WTC11 (cell line): ENCODE data around the gene AK9. TPM values are rescaled to one million over a fixed set of nuclear protein-coding genes. Genes with fewer than 3 reads are reported as not detected.

ENCODE experiments used
- ATAC-seq: fragments of 200-7000 bp; cut with Tn5 transposase; 2 replicates; pipeline ENCODE4 v1.10.0; 2021; ENCODE audit warnings: mild to moderate bottlenecking, moderate library complexity
- CTCF ChIA-PET: fragments of 300-600 bp; sonication (Branson Sonifier 250); formaldehyde crosslinking; loops from one replicate; lab custom pipeline; 2021; ENCODE audit warnings: antibody characterized with exemption; lab: Charles Lee
- POLR2A ChIA-PET: fragments of 350-600 bp; sonication (Branson Sonifier 250); formaldehyde crosslinking; loops from one replicate; lab custom pipeline; 2021; ENCODE audit warnings: antibody characterized with exemption; lab: Charles Lee
- DNase-seq: peaks from one replicate; pipeline ENCODE4 v3.0.0; 2021; ENCODE audit warnings: low spot score
- H3K27ac Mint-ChIP-seq: 2 replicates; pipeline ENCODE4 v1.8.0; 2021; ENCODE audit warnings: mixed read lengths
- H3K27me3 Mint-ChIP-seq: 2 replicates; pipeline ENCODE4 v1.8.0; 2021; ENCODE audit warnings: low read depth, mild to moderate bottlenecking, moderate library complexity, mixed read lengths
- H3K36me3 Mint-ChIP-seq: 2 replicates; pipeline ENCODE4 v1.8.0; 2021; ENCODE audit warnings: mixed read lengths
- H3K4me1 Mint-ChIP-seq: 2 replicates; pipeline ENCODE4 v1.8.0; 2022; ENCODE audit warnings: mixed read lengths
- H3K4me3 Mint-ChIP-seq: 2 replicates; pipeline ENCODE4 v1.8.0; 2021; ENCODE audit warnings: mild to moderate bottlenecking, moderate library complexity, mixed read lengths
- H3K9me3 Mint-ChIP-seq: 2 replicates; pipeline ENCODE4 v1.8.0; 2021; ENCODE audit warnings: mixed read lengths
- ATF1 ChIP-seq: sonication (generic); formaldehyde crosslinking; IDR thresholded peaks from 2 replicates; pipeline ENCODE4 v1.8.1; 2023; ENCODE audit warnings: mild to moderate bottlenecking, moderate library complexity, missing genetic modification reagents
- CREB1 ChIP-seq: sonication (generic); formaldehyde crosslinking; IDR thresholded peaks from 2 replicates; pipeline ENCODE4 v1.8.0; 2023; ENCODE audit warnings: mild to moderate bottlenecking, missing genetic modification reagents
- ESRRA ChIP-seq: sonication (generic); formaldehyde crosslinking; IDR thresholded peaks from 2 replicates; pipeline ENCODE4 v1.8.1; 2022; ENCODE audit warnings: mild to moderate bottlenecking, missing genetic modification reagents, borderline replicate concordance
- FOXJ3 ChIP-seq: sonication (generic); formaldehyde crosslinking; IDR thresholded peaks from 2 replicates; pipeline ENCODE4 v1.9.0; 2021; ENCODE audit warnings: missing genetic modification reagents, mild to moderate bottlenecking, borderline replicate concordance
- NFYB ChIP-seq: sonication (generic); formaldehyde crosslinking; conservative IDR thresholded peaks from 2 replicates; pipeline ENCODE4 v1.8.0; 2022; ENCODE audit warnings: low read depth, missing genetic modification reagents
- SP1 ChIP-seq: sonication (generic); formaldehyde crosslinking; conservative IDR thresholded peaks from 2 replicates; pipeline ENCODE4 v1.8.1; 2022; ENCODE audit warnings: missing genetic modification reagents
- TP53 ChIP-seq: sonication (generic); formaldehyde crosslinking; IDR thresholded peaks from 2 replicates; pipeline ENCODE4 v1.8.1; 2023; ENCODE audit warnings: mild to moderate bottlenecking, missing genetic modification reagents
- ZNF317 ChIP-seq: sonication (generic); formaldehyde crosslinking; IDR thresholded peaks from 2 replicates; pipeline ENCODE4 v1.8.1; 2023; ENCODE audit warnings: low read depth, mild to moderate bottlenecking, moderate library complexity, missing genetic modification reagents, borderline replicate concordance
- ZNF416 ChIP-seq: fragments of 250-450 bp; sonication (Bioruptor Pico); IDR thresholded peaks from 2 replicates; pipeline ENCODE4 v1.9.0; 2021; ENCODE audit warnings: mild to moderate bottlenecking, inconsistent platforms
- ZNF423 ChIP-seq: fragments of 250-450 bp; sonication (Bioruptor Pico); IDR thresholded peaks from 2 replicates; pipeline ENCODE4 v2.1.2; 2022; ENCODE audit warnings: mild to moderate bottlenecking, moderate library complexity
- total RNA-seq: library from RNA; stranded (reverse); gene quantifications from 3 replicates; pipeline ENCODE4 v1.2.3, GENCODE V29; 2021
- TF ChIP-seq, protein P1 (sequence below): sonication (generic); formaldehyde crosslinking; IDR thresholded peaks from 2 replicates; pipeline ENCODE4 v1.8.0; 2023; ENCODE audit warnings: mild to moderate bottlenecking, missing genetic modification reagents
- TF ChIP-seq, protein P2 (sequence below): sonication (generic); formaldehyde crosslinking; conservative IDR thresholded peaks from 2 replicates; pipeline ENCODE4 v1.8.1; 2022; ENCODE audit warnings: mild to moderate bottlenecking, missing genetic modification reagents
- TF ChIP-seq, protein P3 (sequence below): fragments of 250-450 bp; sonication (Bioruptor Pico); IDR thresholded peaks from 2 replicates; pipeline ENCODE4 v2.1.2; 2022; ENCODE audit warnings: mild to moderate bottlenecking, moderate library complexity
- TF ChIP-seq, protein P4 (sequence below): sonication (generic); formaldehyde crosslinking; IDR thresholded peaks from 2 replicates; pipeline ENCODE4 v1.8.0; 2022; ENCODE audit warnings: mild to moderate bottlenecking, missing genetic modification reagents
- TF ChIP-seq, protein P5 (sequence below): sonication (generic); formaldehyde crosslinking; IDR thresholded peaks from 2 replicates; pipeline ENCODE4 v1.8.0; 2022; ENCODE audit warnings: mild to moderate bottlenecking, missing genetic modification reagents
- TF ChIP-seq, protein P6 (sequence below): sonication (generic); formaldehyde crosslinking; IDR thresholded peaks from 2 replicates; pipeline ENCODE4 v1.8.1; 2022; ENCODE audit warnings: low read depth, mild to moderate bottlenecking, moderate library complexity, missing genetic modification reagents, borderline replicate concordance
- TF ChIP-seq, protein P7 (sequence below): sonication (generic); formaldehyde crosslinking; conservative IDR thresholded peaks from 2 replicates; pipeline ENCODE4 v1.8.1; 2023; ENCODE audit warnings: mild to moderate bottlenecking, low read depth, missing genetic modification reagents, moderate library complexity
- TF ChIP-seq, protein P8 (sequence below): sonication (generic); formaldehyde crosslinking; IDR thresholded peaks from 2 replicates; pipeline ENCODE4 v1.8.0; 2022; ENCODE audit warnings: mild to moderate bottlenecking, missing genetic modification reagents

Gene AK9
- total RNA-seq, 1 experiment from 2014 or later = 3.7 TPM

DNA sequence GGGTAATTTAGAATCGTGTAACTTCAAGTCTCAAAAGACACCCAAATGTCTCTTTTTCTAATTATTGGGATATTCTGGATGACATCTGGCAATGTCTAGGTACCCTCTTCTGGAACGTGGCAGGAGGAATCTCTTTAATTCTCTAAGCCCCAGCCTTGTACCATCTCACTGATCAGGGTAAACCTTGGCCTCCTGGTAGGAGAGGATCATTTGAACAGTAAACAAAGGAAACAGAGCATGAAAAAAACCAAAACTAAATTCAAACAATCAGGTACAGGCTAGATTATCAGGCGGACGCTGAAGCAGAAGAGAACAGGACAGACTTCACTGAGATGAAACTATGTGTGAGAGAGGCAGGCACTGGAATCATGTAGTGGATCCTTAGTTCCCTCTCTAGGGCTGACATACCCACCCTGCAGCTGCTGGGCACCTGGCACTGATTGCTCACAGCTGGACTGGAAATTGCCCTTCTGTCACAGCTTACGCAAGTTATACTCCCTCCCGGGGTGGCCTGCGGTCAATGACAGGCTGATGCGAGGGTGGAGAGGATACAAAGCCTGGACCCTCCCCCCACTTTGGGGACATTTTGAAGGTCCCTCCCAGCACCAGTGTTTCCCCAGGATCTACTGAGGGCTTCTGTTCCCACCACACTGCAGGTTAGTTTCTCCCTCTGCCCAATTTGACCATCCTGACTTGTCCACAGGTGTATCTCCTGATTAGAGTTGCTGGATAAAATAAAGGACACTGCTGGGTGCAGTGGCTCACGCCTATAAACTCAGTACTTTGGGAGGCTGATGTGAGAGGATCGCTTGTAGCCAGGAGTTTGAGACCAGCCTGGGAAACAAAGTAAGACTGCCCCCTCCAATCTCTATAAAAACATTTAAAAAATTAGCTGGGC is 187.4 kb downstream of the AK9 start (continued):
- TF ChIP-seq, protein P1, sequence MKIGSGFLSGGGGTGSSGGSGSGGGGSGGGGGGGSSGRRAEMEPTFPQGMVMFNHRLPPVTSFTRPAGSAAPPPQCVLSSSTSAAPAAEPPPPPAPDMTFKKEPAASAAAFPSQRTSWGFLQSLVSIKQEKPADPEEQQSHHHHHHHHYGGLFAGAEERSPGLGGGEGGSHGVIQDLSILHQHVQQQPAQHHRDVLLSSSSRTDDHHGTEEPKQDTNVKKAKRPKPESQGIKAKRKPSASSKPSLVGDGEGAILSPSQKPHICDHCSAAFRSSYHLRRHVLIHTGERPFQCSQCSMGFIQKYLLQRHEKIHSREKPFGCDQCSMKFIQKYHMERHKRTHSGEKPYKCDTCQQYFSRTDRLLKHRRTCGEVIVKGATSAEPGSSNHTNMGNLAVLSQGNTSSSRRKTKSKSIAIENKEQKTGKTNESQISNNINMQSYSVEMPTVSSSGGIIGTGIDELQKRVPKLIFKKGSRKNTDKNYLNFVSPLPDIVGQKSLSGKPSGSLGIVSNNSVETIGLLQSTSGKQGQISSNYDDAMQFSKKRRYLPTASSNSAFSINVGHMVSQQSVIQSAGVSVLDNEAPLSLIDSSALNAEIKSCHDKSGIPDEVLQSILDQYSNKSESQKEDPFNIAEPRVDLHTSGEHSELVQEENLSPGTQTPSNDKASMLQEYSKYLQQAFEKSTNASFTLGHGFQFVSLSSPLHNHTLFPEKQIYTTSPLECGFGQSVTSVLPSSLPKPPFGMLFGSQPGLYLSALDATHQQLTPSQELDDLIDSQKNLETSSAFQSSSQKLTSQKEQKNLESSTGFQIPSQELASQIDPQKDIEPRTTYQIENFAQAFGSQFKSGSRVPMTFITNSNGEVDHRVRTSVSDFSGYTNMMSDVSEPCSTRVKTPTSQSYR (CRISPR knock-in tag) = no peak
- TF ChIP-seq, protein P2, sequence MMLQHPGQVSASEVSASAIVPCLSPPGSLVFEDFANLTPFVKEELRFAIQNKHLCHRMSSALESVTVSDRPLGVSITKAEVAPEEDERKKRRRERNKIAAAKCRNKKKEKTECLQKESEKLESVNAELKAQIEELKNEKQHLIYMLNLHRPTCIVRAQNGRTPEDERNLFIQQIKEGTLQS (CRISPR knock-in tag) = no peak
- no peak for TF ChIP-seq ESRRA (CRISPR knock-in tag)
- no peak for TF ChIP-seq ZNF317 (CRISPR knock-in tag)
- TF ChIP-seq, protein P3, sequence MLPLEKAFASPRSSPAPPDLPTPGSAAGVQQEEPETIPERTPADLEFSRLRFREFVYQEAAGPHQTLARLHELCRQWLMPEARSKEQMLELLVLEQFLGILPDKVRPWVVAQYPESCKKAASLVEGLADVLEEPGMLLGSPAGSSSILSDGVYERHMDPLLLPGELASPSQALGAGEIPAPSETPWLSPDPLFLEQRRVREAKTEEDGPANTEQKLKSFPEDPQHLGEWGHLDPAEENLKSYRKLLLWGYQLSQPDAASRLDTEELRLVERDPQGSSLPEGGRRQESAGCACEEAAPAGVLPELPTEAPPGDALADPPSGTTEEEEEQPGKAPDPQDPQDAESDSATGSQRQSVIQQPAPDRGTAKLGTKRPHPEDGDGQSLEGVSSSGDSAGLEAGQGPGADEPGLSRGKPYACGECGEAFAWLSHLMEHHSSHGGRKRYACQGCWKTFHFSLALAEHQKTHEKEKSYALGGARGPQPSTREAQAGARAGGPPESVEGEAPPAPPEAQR = no peak
- TF ChIP-seq, protein P4, sequence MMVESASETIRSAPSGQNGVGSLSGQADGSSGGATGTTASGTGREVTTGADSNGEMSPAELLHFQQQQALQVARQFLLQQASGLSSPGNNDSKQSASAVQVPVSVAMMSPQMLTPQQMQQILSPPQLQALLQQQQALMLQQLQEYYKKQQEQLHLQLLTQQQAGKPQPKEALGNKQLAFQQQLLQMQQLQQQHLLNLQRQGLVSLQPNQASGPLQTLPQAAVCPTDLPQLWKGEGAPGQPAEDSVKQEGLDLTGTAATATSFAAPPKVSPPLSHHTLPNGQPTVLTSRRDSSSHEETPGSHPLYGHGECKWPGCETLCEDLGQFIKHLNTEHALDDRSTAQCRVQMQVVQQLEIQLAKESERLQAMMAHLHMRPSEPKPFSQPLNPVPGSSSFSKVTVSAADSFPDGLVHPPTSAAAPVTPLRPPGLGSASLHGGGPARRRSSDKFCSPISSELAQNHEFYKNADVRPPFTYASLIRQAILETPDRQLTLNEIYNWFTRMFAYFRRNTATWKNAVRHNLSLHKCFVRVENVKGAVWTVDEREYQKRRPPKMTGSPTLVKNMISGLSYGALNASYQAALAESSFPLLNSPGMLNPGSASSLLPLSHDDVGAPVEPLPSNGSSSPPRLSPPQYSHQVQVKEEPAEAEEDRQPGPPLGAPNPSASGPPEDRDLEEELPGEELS = no peak
- TF ChIP-seq ZNF423 (CRISPR knock-in tag) = no peak
- TF ChIP-seq, protein P5, sequence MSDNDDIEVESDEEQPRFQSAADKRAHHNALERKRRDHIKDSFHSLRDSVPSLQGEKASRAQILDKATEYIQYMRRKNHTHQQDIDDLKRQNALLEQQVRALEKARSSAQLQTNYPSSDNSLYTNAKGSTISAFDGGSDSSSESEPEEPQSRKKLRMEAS (CRISPR knock-in tag) = no peak
- TF ChIP-seq ATF1 (CRISPR knock-in tag) = no peak

DNA sequence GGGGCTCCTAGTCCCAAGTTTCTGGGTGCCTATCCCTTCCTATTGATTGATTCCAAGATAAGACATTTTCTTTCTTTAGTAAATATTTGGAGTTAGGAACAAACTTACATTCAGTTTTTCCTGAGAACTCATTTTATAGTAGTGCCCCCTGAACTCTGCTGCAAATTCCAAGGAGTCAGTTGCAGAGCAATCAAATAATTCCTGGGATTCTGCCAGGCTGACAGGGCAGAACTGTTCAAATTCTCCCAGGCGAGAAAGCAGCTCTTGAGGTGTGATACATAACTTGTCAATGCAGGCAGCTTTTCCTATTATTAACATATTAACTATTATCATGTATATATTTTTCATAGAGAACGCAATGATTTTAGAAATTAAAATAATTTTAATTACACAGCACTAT is 192.1 kb downstream of the AK9 start:
- Mint-ChIP-seq H3K4me3 (no peak overlapping the region), H3K27me3 (no peaks in the 10 kb centered on the region), H3K4me1 (peaks cover 44% of the 10 kb centered on the region), H3K9me3 (no peaks in the 10 kb centered on the region), H3K27ac (no peak overlapping the region), H3K36me3 (no peaks in the 10 kb centered on the region)
- CTCF ChIA-PET = no interaction called here
- POLR2A ChIA-PET = no interaction called here
- DNase-seq (no peak), ATAC-seq (no peak)
- TF ChIP-seq SP1 (CRISPR knock-in tag) = no peak
- TF ChIP-seq, protein P6, sequence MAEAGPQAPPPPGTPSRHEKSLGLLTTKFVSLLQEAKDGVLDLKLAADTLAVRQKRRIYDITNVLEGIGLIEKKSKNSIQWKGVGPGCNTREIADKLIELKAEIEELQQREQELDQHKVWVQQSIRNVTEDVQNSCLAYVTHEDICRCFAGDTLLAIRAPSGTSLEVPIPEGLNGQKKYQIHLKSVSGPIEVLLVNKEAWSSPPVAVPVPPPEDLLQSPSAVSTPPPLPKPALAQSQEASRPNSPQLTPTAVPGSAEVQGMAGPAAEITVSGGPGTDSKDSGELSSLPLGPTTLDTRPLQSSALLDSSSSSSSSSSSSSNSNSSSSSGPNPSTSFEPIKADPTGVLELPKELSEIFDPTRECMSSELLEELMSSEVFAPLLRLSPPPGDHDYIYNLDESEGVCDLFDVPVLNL = no peak
- TF ChIP-seq, protein P7, sequence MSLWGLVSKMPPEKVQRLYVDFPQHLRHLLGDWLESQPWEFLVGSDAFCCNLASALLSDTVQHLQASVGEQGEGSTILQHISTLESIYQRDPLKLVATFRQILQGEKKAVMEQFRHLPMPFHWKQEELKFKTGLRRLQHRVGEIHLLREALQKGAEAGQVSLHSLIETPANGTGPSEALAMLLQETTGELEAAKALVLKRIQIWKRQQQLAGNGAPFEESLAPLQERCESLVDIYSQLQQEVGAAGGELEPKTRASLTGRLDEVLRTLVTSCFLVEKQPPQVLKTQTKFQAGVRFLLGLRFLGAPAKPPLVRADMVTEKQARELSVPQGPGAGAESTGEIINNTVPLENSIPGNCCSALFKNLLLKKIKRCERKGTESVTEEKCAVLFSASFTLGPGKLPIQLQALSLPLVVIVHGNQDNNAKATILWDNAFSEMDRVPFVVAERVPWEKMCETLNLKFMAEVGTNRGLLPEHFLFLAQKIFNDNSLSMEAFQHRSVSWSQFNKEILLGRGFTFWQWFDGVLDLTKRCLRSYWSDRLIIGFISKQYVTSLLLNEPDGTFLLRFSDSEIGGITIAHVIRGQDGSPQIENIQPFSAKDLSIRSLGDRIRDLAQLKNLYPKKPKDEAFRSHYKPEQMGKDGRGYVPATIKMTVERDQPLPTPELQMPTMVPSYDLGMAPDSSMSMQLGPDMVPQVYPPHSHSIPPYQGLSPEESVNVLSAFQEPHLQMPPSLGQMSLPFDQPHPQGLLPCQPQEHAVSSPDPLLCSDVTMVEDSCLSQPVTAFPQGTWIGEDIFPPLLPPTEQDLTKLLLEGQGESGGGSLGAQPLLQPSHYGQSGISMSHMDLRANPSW (CRISPR knock-in tag) = no peak
- no peak for TF ChIP-seq FOXJ3 (CRISPR knock-in tag)
- TF ChIP-seq, protein P8, sequence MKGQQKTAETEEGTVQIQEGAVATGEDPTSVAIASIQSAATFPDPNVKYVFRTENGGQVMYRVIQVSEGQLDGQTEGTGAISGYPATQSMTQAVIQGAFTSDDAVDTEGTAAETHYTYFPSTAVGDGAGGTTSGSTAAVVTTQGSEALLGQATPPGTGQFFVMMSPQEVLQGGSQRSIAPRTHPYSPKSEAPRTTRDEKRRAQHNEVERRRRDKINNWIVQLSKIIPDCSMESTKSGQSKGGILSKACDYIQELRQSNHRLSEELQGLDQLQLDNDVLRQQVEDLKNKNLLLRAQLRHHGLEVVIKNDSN (CRISPR knock-in tag) = no peak
- TF ChIP-seq TP53 (CRISPR knock-in tag) = no peak
- no peak for TF ChIP-seq CREB1 (CRISPR knock-in tag)
- TF ChIP-seq ZNF317 (CRISPR knock-in tag) = no peak
- no peak for TF ChIP-seq NFYB (CRISPR knock-in tag)
- TF ChIP-seq ZNF416 (CRISPR knock-in tag) = no peak
